GM23338 (cell line): ENCODE data around the gene GALNT6. TPM values are rescaled to one million over a fixed set of nuclear protein-coding genes. Genes with fewer than 3 reads are reported as not detected.
"Not testable (repeated sequence)": the region's sequence is repeated elsewhere in the genome, so short reads cannot be mapped to it uniquely, and the experiment has no call there.

Experiments used
- ATAC-seq: fragments of 200-7000 bp; cut with Tn5 transposase; 3 replicates; pipeline ENCODE4 v1.9.1; 2020
- DNase-seq: peaks from one replicate; pipeline ENCODE4 v3.0.0-alpha.2; 2015; ENCODE audit warnings: low spot score
- H2AFZ ChIP-seq: fragments of 200-600 bp; sonication (generic); 2 replicates; pipeline ENCODE4 v1.8.0; 2016; ENCODE audit warnings: antibody characterized with exemption, mild to moderate bottlenecking, moderate library complexity
- H3F3A ChIP-seq: fragments of 200-600 bp; sonication (generic); replicated peaks from 2 replicates; pipeline ENCODE4 v1.8.0; 2017; ENCODE audit warnings: antibody characterized with exemption, mixed run types, low read depth
- H3K27ac ChIP-seq: fragments of 200-600 bp; sonication (generic); 2 replicates; pipeline ENCODE4 v1.6.1; 2016; ENCODE audit warnings: low read depth
- H3K27me3 ChIP-seq: fragments of 200-600 bp; sonication (generic); 2 replicates; pipeline ENCODE4 v1.8.0; 2016; ENCODE audit warnings: mild to moderate bottlenecking, mixed run types, moderate library complexity; ENCODE audit not compliant: insufficient read depth
- H3K36me3 ChIP-seq: fragments of 200-600 bp; sonication (generic); 2 replicates; pipeline ENCODE4 v1.8.0; 2016; ENCODE audit warnings: mild to moderate bottlenecking; ENCODE audit not compliant: insufficient read depth
- H3K4me1 ChIP-seq: fragments of 200-600 bp; sonication (generic); 2 replicates; pipeline ENCODE4 v1.8.0; 2016; ENCODE audit warnings: mild to moderate bottlenecking, moderate library complexity; ENCODE audit not compliant: insufficient read depth
- H3K4me2 ChIP-seq: fragments of 200-600 bp; sonication (generic); 2 replicates; pipeline ENCODE4 v1.7.1; 2017; ENCODE audit warnings: mixed run types
- H3K4me3 ChIP-seq: fragments of 200-600 bp; sonication (generic); 2 replicates; pipeline ENCODE4 v1.6.1; 2016; ENCODE audit warnings: mixed run types
- H3K79me2 ChIP-seq: fragments of 200-600 bp; sonication (generic); replicated peaks from 2 replicates; pipeline ENCODE4 v1.8.0; 2017; ENCODE audit warnings: mild to moderate bottlenecking; ENCODE audit not compliant: insufficient read depth
- H3K9me2 ChIP-seq: fragments of 200-600 bp; sonication (generic); 2 replicates; pipeline ENCODE4 v1.8.0; 2017; ENCODE audit not compliant: insufficient read depth
- H4K20me1 ChIP-seq: fragments of 200-600 bp; sonication (generic); replicated peaks from 2 replicates; pipeline ENCODE4 v1.8.0; 2017; ENCODE audit warnings: mild to moderate bottlenecking; ENCODE audit not compliant: insufficient read depth
- H3K27ac Mint-ChIP-seq: 2 replicates; pipeline ENCODE4 v1.8.0; 2020; ENCODE audit warnings: inconsistent platforms, mild to moderate bottlenecking, moderate library complexity, mixed read lengths
- H3K27me3 Mint-ChIP-seq: 3 replicates; pipeline ENCODE4 v1.8.0; 2022; ENCODE audit warnings: low read depth, mild to moderate bottlenecking, moderate library complexity, mixed read lengths, inconsistent platforms; ENCODE audit not compliant: insufficient read depth, poor library complexity
- H3K36me3 Mint-ChIP-seq: 3 replicates; pipeline ENCODE4 v1.8.0; 2021; ENCODE audit warnings: low read depth, mild to moderate bottlenecking, inconsistent platforms, moderate library complexity, mixed read lengths
- H3K4me1 Mint-ChIP-seq: 3 replicates; pipeline ENCODE4 v1.8.0; 2020; ENCODE audit warnings: mild to moderate bottlenecking, inconsistent platforms, mixed read lengths
- H3K4me3 Mint-ChIP-seq: 3 replicates; pipeline ENCODE4 v1.8.0; 2021; ENCODE audit warnings: moderate library complexity, mild to moderate bottlenecking, inconsistent platforms, mixed read lengths
- H3K9me3 Mint-ChIP-seq: 3 replicates; pipeline ENCODE4 v1.8.0; 2020; ENCODE audit warnings: moderate library complexity, mild to moderate bottlenecking, inconsistent platforms, mixed read lengths
- EZH2 ChIP-seq: fragments of 200-600 bp; sonication (generic); IDR thresholded peaks from one replicate; pipeline ENCODE4 v1.8.0; 2017; ENCODE audit warnings: antibody characterized with exemption, mild to moderate bottlenecking, low read depth; ENCODE audit not compliant: unreplicated experiment
- EZH2phosphoT487 ChIP-seq: fragments of 200-600 bp; sonication (generic); IDR thresholded peaks from one replicate; pipeline ENCODE4 v1.8.1; 2018; ENCODE audit warnings: antibody characterized with exemption; ENCODE audit not compliant: unreplicated experiment
- POLR2AphosphoS5 ChIP-seq: IDR thresholded peaks from 2 replicates; pipeline ENCODE4 v1.6.1; 2016; ENCODE audit warnings: antibody characterized with exemption, low read depth
- ZNF462 ChIP-seq: fragments of 250-450 bp; sonication (Bioruptor Pico); IDR thresholded peaks from 2 replicates; pipeline ENCODE4 v1.5.0; 2020; ENCODE audit warnings: mild to moderate bottlenecking, moderate library complexity
- polyA plus RNA-seq: library from polyadenylated mRNA; unstranded; fragments of >200 nt; fragmentation: Nextera tagmentation; extraction: Ambion mirVana; gene quantifications from 2 replicates; pipeline ENCODE4 v1.2.1, GENCODE V29; 2016
- total RNA-seq: library from RNA; depleted of rRNA; stranded (reverse); fragments of >200 nt; shearing (Covaris generic); gene quantifications from 2 replicates; pipeline ENCODE4 v1.2.3, GENCODE V29; 2014

Gene GALNT6
- total and polyA plus RNA-seq, 2 experiments from 2014 or later, result 8.1 to 18.6 TPM

GRCh38 chr12:51339750-51340149 is 51.5 kb downstream of the GALNT6 start (continued):
- TF ChIP-seq ZNF462 (no peak), POLR2AphosphoS5 (no peak), EZH2phosphoT487 (no peak)

GRCh38 chr12:51337336-51337735 is 53.9 kb downstream of the GALNT6 start:
- H3K79me2 ChIP-seq, H3K4me1 ChIP-seq, H3K4me3 ChIP-seq, H3K4me1 Mint-ChIP-seq, H3K4me2 ChIP-seq, ATAC-seq, H3K9me3 Mint-ChIP-seq, H3F3A ChIP-seq, H3K9me2 ChIP-seq, H3K4me3 Mint-ChIP-seq, H3K36me3 ChIP-seq, H3K27ac ChIP-seq, H3K27me3 ChIP-seq, H3K27ac Mint-ChIP-seq, H3K36me3 Mint-ChIP-seq, H3K27me3 Mint-ChIP-seq, H4K20me1 ChIP-seq, DNase-seq: not testable (repeated sequence)
- H2AFZ ChIP-seq, result peak overlapping the region; percentile 85; the same call in 1 of the 2 replicates

GRCh38 chr12:51335931-51336330 is 55.3 kb downstream of the GALNT6 start:
- no peaks in the 10 kb centered on the region; the same call in 2 of the 3 replicates for H3K4me1 Mint-ChIP-seq
- no peaks in the 10 kb centered on the region for H4K20me1 ChIP-seq
- no peak overlapping the region for H3K4me2 ChIP-seq
- no peaks in the 10 kb centered on the region for H3K27me3 ChIP-seq
- no peak overlapping the region for H3K27ac Mint-ChIP-seq
- H3K27ac ChIP-seq, result no peak overlapping the region
- no peak for TF ChIP-seq EZH2
- H3K27me3 Mint-ChIP-seq, result peaks cover 9% of the 10 kb centered on the region
- H3K79me2 ChIP-seq, result no peaks in the 10 kb centered on the region
- H3K4me3 Mint-ChIP-seq, result no peak overlapping the region
- H3K9me3 Mint-ChIP-seq, result no peaks in the 10 kb centered on the region; the same call in 2 of the 3 replicates
- H3K36me3 ChIP-seq, result no peaks in the 10 kb centered on the region
- ATAC-seq (no peak), DNase-seq (no peak)
- H3F3A ChIP-seq, result no peaks in the 10 kb centered on the region
- H2AFZ ChIP-seq, result 0 out of 2 replicates have a peak overlapping the region, but pooled peaks have one; percentile 19
- no peak overlapping the region for H3K4me3 ChIP-seq
- no peaks in the 10 kb centered on the region for H3K4me1 ChIP-seq
- H3K9me2 ChIP-seq, result no peaks in the 10 kb centered on the region
- H3K36me3 Mint-ChIP-seq, result no peaks in the 10 kb centered on the region
